HTR-8/SVneo (cell line): ENCODE measurements around the gene PTCD2.

Experiments
- DNase-seq: peaks from one replicate; pipeline ENCODE4 v3.0.0; 2011; ENCODE audit warnings: low spot score, mixed read lengths; ENCODE audit not compliant: insufficient read length
- FAIRE-seq: peaks from 2 replicates; lab custom pipeline; 2011; peaks lifted over from hg19 to GRCh38; lab: Jason Lieb, UNC

The PTCD2 gene

DNA sequence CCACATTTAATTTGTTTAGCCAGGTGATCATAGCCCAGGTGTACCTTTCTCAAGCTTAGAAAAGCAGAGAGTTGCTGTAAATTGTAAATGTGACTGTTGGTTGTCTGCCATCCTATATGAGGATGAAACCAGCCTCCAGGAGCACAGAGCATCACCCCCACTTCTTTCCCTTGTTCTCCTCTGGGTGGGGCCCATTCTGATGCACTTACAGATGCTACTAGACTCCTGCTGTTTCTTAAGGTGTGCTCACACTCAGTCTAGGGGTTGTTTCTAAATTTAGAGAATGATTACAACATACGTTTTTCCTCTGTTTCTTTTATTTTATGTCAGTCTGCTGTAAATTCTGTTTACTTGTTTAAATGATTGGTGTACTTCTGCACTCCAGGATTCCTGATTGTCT is 10.5 kb downstream of the PTCD2 start:
- FAIRE-seq (no peak), DNase-seq (no peak)

DNA sequence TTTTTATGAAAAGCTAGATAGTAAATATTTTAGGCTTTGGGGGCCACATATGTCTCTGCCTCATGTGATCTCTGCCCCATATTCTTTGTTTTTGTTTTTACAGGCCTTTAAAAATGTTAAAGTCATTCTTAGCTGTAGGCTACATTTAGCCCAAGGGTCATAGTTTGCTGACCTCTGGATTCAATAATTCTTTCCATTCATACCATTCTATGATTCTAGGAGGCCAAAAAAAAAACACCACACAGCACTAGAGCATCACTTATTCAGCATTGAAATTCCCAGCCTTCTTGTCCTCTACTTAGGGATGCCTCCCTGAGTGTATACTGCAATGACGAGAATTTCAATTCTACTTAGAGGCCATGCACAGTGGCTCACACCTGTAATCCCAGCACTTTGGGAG is 17.0 kb downstream of the PTCD2 start:
- FAIRE-seq = no peak
- no peak for DNase-seq

GRCh38 chr5:72338689-72339209 is 18.6 kb downstream of the PTCD2 start:
- peak; percentile 33 for FAIRE-seq

DNA sequence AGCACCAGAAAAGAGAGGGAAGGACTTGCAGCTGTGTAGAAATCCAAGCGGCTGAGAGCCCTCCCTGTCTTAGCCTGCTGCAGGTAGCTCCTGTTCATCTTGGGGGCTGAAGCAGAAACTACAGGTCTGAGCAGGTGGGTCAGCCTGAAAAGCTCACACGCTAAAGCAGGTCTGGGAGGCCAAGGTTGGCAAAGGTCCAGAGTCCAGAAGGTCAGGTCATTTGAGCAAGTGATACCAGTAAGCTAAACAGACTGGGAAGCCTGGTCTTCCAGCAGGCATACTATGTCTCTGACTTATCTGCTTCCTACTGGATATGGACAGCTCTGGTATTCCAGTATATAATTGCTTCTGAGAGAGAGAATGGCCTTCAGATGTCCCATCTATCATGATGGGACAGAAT is 26.2 kb downstream of the PTCD2 start:
- no peak for DNase-seq
- no peak for FAIRE-seq

More at GRCh38 chr5:72338689-72339209, 18.6 kb downstream of the PTCD2 start:
- DNase-seq = no peak

GRCh38 chr5:72347801-72348308 is 27.7 kb downstream of the PTCD2 start:
- FAIRE-seq = peak; percentile 54
- peak; percentile 83 for DNase-seq

GRCh38 chr5:72351376-72351775 is 31.2 kb downstream of the PTCD2 start:
- FAIRE-seq (no peak), DNase-seq (no peak)

DNA sequence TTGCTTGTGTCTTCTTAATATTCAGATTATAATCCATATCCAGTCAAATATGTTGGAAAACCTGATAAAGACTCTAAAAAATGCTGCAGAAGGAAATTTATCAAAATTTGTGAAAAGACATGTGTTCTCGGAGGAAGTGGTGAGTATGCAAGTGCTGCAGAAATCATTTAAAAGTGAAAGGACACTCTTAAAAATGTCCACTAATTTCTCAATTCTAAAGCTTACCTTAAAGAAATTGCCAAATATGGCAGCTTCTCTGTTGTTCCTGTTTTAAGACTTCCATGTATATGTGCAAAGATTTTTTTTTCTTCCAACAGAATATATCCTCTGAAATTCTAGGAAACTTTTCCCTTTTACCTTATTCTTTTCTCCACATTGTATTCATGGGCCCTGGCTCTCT is 32.4 kb downstream of the PTCD2 start:
- FAIRE-seq = no peak
- DNase-seq = no peak

- FAIRE-seq = no peak
- no peak for DNase-seq
These were observed 32.9 kb downstream of the PTCD2 start for GRCh38 chr5:72353046-72353445.

DNA sequence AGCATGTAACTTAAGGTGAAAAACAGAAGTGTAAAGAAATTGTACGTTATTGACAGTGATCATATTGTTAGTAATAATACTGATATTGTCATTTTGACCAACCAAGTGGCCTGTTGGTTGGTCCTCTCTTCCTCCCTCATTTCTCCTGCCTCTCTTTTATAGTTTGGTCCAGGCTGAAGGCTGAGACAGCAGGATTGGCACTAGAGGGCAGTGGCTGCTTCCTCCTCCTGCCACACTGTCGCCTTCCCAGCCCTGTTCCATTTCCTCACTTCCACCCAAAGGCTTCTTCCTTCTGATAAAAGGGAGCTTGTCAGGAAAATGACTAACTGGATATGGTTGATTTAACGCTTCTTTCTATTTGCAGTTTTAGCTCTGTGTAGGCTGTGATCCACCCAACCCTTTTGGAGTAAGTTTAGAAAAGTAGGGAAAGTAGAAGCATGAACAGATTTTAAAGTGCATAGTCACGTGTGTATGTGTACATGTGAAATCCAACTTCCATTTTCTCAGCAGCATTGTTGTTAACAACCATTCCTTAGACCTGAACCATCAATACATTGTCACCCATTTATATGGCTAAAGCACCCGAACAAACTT is 35.6 kb downstream of the PTCD2 start:
- FAIRE-seq = peak; percentile 91

DNA sequence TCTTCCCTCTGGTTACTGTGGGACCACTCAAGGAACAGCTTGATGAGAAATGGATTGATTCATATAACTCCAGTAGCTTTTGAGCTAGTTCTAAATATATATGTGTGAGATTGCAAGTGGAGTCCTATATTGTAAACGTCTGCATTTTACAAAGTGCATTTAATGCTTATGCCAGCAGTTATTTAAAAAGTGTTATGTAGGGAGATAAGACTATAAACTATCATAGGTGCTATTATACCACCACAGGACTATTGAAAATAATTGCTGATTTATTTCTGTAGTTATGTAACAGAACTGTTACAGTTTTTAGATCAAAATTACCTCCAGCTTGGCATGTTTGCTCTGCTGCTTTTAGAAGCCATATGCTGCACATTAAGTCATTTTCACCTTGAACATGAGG is 36.2 kb downstream of the PTCD2 start:
- FAIRE-seq (no peak), DNase-seq (no peak)

More for the DNA sequence above, 35.6 kb downstream of the PTCD2 start:
- DNase-seq = peak; percentile 32

DNA sequence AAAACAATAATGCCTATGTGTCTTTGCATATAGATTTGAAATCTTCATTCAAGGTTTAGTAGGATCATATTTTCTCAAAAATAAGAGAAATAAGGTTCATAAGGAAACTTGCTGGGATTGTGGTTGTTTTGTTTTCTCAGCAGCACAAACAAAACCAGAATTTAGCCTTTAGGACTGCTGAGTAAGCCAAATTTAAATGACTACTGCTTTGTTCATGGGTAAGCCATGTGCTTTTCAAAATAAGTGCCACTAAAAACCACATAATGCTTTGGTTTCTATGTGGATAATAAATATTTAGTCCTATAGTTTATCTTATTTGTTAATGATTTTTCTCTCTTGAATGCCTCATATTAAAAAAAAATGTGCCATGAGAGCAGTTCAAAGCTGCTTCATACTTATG is 38.8 kb downstream of the PTCD2 start:
- FAIRE-seq (no peak), DNase-seq (no peak)

DNA sequence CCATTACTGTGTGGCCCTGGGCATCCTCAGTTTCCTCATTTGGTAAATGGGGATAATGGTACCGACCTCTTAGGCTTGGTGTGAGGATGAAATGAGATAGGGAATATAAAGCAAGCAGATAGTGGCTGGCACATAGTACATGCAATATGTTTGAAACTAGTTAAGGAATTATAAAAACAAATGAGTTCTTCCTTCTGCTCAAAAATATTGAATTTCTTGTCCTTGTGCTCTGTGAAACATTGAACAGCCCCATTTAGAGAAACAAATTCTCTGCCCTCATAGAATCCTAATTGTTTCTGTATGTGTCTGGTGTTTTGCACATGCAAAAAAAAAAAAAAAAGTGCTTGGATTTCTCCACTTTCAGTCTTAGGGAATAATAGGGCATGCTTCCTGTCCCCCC is 39.7 kb downstream of the PTCD2 start:
- DNase-seq (no peak), FAIRE-seq (no peak)

GRCh38 chr5:72363166-72363802 is 43.1 kb downstream of the PTCD2 start:
- DNase-seq (peak; percentile 18), FAIRE-seq (no peak)

GRCh38 chr5:72364171-72364570 is 44.0 kb downstream of the PTCD2 start:
- DNase-seq (no peak), FAIRE-seq (no peak)

DNA sequence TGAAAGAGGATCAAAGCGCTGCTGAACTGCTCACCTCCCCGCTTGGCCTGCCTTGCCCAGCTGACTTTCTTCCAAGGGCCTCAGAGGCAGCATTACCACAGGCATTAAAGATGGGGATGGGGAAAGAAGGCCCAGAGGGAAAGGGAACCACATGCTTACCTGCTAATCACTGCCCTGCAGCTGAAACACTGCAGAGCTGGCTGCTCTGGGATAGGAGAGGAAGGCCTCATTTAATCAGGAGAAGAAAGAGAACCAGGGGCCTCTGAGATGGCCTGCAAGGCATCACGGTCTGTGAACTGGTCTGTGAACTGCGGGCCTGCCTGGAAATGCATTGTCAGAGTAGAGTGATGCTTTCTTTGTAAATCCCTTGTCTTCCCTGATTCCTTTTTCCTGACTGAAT is 44.8 kb downstream of the PTCD2 start:
- FAIRE-seq = no peak
- no peak for DNase-seq

- peak; percentile 57 for DNase-seq
- no peak for FAIRE-seq
These were observed 46.3 kb downstream of the PTCD2 start for GRCh38 chr5:72366324-72366976.

GRCh38 chr5:72368271-72368670 is 48.1 kb downstream of the PTCD2 start:
- FAIRE-seq (no peak), DNase-seq (no peak)

GRCh38 chr5:72369301-72369700 is 49.1 kb downstream of the PTCD2 start:
- DNase-seq (no peak), FAIRE-seq (no peak)

DNA sequence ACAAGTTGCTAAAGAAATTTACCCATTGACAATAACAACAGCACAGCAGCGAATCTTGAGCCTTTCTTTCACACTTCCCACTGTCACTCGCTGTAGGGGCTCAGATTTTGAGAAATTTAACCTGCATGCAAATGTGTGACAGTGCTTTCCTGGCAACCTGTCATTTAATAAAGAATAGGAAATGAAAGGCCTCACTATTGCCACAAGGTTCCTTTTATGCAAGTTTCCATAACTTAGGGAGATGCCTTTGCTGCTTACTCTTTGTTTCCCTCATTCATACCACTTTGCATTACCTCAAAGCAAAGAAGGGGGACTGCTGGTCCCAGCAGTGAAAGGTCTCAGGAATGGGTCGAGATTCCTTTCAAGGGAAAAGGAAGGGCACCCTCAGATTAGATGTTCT is 49.5 kb downstream of the PTCD2 start:
- no peak for DNase-seq
- FAIRE-seq = no peak

DNA sequence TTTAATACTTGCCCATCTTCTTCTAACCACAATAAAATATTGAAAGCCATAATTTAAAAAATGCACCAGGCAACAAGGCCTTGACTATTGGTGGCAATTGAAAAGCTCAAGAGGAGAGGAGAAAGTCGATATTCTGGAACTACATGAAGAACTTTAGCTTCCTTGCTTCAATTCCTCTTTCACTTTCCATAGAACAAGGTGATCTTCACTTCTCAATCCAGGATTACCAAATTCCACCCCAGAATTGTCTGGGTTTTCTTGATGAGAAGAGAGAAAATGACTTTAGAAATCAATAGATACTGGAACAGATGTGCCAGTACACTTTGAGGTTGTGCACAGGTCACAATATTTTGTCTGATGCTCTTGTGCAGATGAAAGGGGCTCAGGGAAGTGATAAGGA is 52.2 kb downstream of the PTCD2 start:
- FAIRE-seq = no peak

GRCh38 chr5:72372923-72373322 is 52.8 kb downstream of the PTCD2 start:
- DNase-seq = no peak
- FAIRE-seq = no peak

More for the DNA sequence above, 52.2 kb downstream of the PTCD2 start:
- DNase-seq = no peak
